Measurements from ENCODE around the gene SBF2. TPM values are rescaled to one million over a fixed set of nuclear protein-coding genes. Genes with fewer than 3 reads are reported as not detected.
A peak's percentile ranks its signal among the peaks of the same experiment; 100 is the strongest.
"Not testable (repeated sequence)": the region's sequence is repeated elsewhere in the genome, so short reads cannot be mapped to it uniquely, and the experiment has no call there.

The SBF2 gene
- total and polyA plus RNA-seq, 2 donors = 8.1 to 10.2 TPM

DNA sequence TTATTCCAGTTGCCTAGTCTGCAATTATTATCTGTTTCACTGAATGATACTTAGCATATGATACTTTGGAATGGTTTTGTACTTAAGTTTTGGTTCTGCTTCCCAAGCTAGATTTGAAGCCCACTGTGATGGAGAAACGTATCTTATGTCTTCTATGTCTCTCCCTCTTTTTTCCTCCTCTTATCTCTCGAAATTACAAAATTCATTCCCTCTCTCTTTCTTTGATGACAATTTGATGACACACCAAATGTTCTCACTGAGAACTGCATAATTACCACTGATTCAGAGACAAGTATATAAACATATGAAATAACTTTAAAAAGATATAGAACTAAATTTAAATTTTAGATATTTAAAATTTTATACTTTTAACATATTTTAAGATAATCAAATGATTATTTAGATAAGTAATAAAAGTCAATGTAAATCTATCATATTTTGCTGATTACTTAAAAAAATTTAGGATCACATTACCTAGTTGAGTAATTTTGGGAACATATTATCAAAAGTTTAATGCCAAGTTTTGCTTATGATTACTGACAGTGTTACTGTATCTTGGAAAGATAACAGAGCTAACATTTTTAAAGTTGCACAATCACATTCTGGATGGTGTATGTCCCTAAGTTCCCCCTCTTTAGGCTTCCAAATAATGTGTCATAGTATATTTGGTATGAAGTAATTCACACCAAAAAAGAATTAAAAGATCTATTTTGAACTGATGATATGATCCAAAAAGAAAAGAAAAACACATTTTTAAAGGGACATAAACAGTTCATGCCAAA lies 255.3 kb downstream of the SBF2 start:
- Histone ChIP-seq H3K9me3 (ENCODE audit: control insufficient read depth in 2 of 2, insufficient read depth in 1 of 2, low read length in 1 of 2) (peaks cover 0 to 3% of the 10 kb centered on the region in 2 donors), H3K36me3 (ENCODE audit: control insufficient read depth in 2 of 2, insufficient read depth in 2 of 2, low read length in 1 of 2) (no peaks in the 10 kb centered on the region), H3K27ac (ENCODE audit: low read depth in 1 of 2, low read length in 1 of 2) (no peak overlapping the region), H3K4me3 (ENCODE audit: low read length in 2 of 2) (no peak overlapping the region), H3K4me1 (ENCODE audit: control insufficient read depth in 2 of 2, insufficient read depth in 2 of 2, low read length in 2 of 2) (no peaks in the 10 kb centered on the region), H3K27me3 (ENCODE audit: control insufficient read depth in 2 of 2, insufficient read depth in 1 of 2, low read length in 1 of 2) (no peaks in the 10 kb centered on the region)
- 88% methylated on average over 2 of the region's 2 CpGs for WGBS
- DNase-seq (ENCODE audit: low read depth in 6 of 9, low spot score in 9 of 9) = no peak

DNA sequence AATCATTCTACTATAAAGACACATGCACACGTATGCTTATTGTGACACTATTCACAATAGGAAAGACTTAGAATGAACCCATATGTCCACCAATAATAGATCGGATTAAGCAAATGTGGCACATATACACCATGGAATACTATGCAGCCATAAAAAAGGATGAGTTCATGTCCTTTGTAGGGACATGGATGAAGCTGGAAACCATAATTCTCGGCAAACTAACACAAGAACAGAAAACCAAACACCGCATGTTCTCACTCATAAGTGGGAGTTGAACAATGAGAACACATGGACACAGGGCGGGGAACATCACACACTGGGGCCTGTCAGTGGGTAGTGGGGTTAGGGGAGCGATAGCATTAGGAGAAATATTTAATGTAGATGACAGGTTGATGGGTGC lies 258.1 kb downstream of the SBF2 start:
- not testable (repeated sequence) for H3K27ac ChIP-seq (ENCODE audit: low read depth in 1 of 2, low read length in 1 of 2); H3K4me1 ChIP-seq (ENCODE audit: control insufficient read depth in 2 of 2, insufficient read depth in 2 of 2, low read length in 2 of 2); H3K4me3 ChIP-seq (ENCODE audit: low read length in 2 of 2); H3K36me3 ChIP-seq (ENCODE audit: control insufficient read depth in 2 of 2, insufficient read depth in 2 of 2, low read length in 1 of 2); H3K9me3 ChIP-seq (ENCODE audit: control insufficient read depth in 2 of 2, insufficient read depth in 1 of 2, low read length in 1 of 2); H3K27me3 ChIP-seq (ENCODE audit: control insufficient read depth in 2 of 2, insufficient read depth in 1 of 2, low read length in 1 of 2); DNase-seq (ENCODE audit: low read depth in 6 of 9, low spot score in 9 of 9)
- WGBS = 96% methylated on average over 6 of the region's 6 CpGs

DNA sequence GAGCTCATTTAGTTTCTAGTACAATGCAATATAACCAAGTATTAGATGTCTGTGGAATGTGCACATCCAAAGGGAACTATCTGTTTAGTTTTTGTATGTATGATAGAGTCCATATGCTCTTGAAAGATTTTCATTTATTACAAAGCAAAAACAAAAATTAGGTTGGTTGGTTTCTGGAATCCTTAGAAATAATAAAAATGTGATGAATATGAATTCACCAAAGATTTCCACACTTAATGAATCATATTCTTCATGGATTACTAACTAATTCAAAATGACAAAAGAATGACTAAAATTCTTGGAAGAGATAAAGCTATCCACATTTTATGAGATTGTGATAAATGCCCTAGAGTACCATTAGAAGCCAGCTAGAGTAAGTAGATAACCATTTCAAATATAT lies 261.1 kb downstream of the SBF2 start:
- DNase-seq (ENCODE audit: low read depth in 6 of 9, low spot score in 9 of 9) = no peak
- H3K27ac ChIP-seq (ENCODE audit: low read depth in 1 of 2, low read length in 1 of 2) = no peak overlapping the region
- no peak overlapping the region for H3K4me3 ChIP-seq (ENCODE audit: low read length in 2 of 2)
- no peaks in the 10 kb centered on the region for H3K4me1 ChIP-seq (ENCODE audit: control insufficient read depth in 2 of 2, insufficient read depth in 2 of 2, low read length in 2 of 2)
- H3K36me3 ChIP-seq (ENCODE audit: control insufficient read depth in 2 of 2, insufficient read depth in 2 of 2, low read length in 1 of 2) = no peaks in the 10 kb centered on the region
- H3K9me3 ChIP-seq (ENCODE audit: control insufficient read depth in 2 of 2, insufficient read depth in 1 of 2, low read length in 1 of 2) = no peaks in the 10 kb centered on the region
- H3K27me3 ChIP-seq (ENCODE audit: control insufficient read depth in 2 of 2, insufficient read depth in 1 of 2, low read length in 1 of 2) = no peaks in the 10 kb centered on the region

DNA sequence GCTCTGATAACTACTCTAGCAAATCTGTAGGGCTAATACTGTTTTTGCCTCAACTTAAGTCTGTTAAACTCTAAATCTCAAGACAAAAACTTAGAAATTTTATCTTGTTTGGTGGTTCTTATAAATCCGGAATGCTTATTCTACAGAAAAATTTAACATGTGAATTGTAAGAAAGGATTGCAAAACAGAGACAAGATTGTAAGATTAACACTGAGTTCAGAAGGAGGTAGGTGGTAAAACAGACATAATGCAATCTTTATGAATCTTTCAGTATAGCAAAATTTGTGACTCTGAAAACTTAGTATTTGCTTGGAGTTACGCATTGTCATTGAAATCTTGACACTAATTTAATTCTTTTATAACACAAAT lies 263.9 kb downstream of the SBF2 start:
- Histone ChIP-seq H3K4me3 (ENCODE audit: low read length in 2 of 2) (no peak overlapping the region), H3K4me1 (ENCODE audit: control insufficient read depth in 2 of 2, insufficient read depth in 2 of 2, low read length in 2 of 2) (no peaks in the 10 kb centered on the region), H3K9me3 (ENCODE audit: control insufficient read depth in 2 of 2, insufficient read depth in 1 of 2, low read length in 1 of 2) (no peaks in the 10 kb centered on the region), H3K36me3 (ENCODE audit: control insufficient read depth in 2 of 2, insufficient read depth in 2 of 2, low read length in 1 of 2) (no peaks in the 10 kb centered on the region), H3K27ac (ENCODE audit: low read depth in 1 of 2, low read length in 1 of 2) (no peak overlapping the region), H3K27me3 (ENCODE audit: control insufficient read depth in 2 of 2, insufficient read depth in 1 of 2, low read length in 1 of 2) (no peaks in the 10 kb centered on the region)
- DNase-seq (ENCODE audit: low read depth in 6 of 9, low spot score in 9 of 9) = no peak
- 97% methylated on average over 2 of the region's 2 CpGs for WGBS

DNA sequence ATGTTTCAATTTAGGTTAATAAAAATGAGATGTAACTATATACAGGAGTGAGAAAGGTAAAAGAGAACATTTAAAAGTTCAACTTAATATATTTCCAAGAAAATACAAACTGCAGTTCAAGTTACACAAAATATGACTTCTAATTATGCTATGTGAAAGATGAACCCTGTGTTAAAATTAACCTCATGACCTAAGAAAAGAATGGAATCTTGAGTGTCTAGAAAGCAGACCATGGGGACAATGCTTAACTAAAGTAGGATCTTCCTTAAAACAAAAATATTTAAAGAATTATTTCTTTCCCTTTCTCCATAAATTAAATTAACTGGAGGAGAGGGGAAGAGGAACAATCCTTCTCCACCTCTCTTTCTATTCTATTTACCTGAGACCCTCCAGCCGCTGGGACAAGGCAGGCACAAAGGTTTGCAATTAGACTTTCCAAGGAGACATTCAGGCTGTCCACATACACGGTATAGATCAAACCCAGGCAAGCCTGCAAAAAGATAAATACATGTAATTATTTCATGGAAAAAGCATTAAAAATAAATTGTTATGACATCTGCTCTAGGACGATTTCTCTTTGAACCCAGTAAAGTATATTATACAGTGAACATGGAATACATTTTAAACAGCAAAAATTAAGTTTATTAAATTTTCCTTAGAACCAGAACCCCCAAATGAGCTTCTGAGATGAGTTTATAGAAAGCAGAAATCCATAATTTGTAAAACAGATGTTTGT lies 264.5 kb downstream of the SBF2 start:
- H3K36me3 ChIP-seq (ENCODE audit: control insufficient read depth in 2 of 2, insufficient read depth in 2 of 2, low read length in 1 of 2) = no peaks in the 10 kb centered on the region
- no peak overlapping the region for H3K27ac ChIP-seq (ENCODE audit: low read depth in 1 of 2, low read length in 1 of 2)
- DNase-seq (ENCODE audit: low read depth in 6 of 9, low spot score in 9 of 9) = no peak
- H3K9me3 ChIP-seq (ENCODE audit: control insufficient read depth in 2 of 2, insufficient read depth in 1 of 2, low read length in 1 of 2) = no peaks in the 10 kb centered on the region
- no peaks in the 10 kb centered on the region for H3K27me3 ChIP-seq (ENCODE audit: control insufficient read depth in 2 of 2, insufficient read depth in 1 of 2, low read length in 1 of 2)
- H3K4me1 ChIP-seq (ENCODE audit: control insufficient read depth in 2 of 2, insufficient read depth in 2 of 2, low read length in 2 of 2) = no peaks in the 10 kb centered on the region
- H3K4me3 ChIP-seq (ENCODE audit: low read length in 2 of 2) = no peak overlapping the region
- 97% methylated on average over 3 of the region's 3 CpGs for WGBS

DNA sequence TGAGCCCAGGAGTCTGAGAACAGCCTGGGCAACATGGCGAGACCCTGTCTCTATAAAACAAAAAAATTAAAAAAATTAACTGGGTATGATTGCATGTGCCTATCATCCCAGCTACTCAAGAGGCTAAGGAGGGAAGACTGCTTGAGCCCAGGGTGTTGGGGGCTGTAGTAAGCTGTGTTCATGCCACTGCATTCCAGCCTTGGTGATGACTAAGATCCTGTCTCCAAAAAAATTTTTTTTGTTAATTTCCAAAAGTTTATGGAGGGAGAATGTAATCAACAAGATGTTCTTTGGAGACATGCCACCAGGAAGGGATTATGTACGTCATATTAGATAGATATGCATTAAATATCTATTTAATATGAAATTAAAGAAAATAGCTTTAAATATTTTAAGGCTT lies 267.5 kb downstream of the SBF2 start:
- H3K4me3 ChIP-seq (ENCODE audit: low read length in 2 of 2) = no peak overlapping the region
- H3K36me3 ChIP-seq (ENCODE audit: control insufficient read depth in 2 of 2, insufficient read depth in 2 of 2, low read length in 1 of 2) = no peaks in the 10 kb centered on the region
- H3K4me1 ChIP-seq (ENCODE audit: control insufficient read depth in 2 of 2, insufficient read depth in 2 of 2, low read length in 2 of 2) = no peaks in the 10 kb centered on the region
- H3K9me3 ChIP-seq (ENCODE audit: control insufficient read depth in 2 of 2, insufficient read depth in 1 of 2, low read length in 1 of 2) = no peaks in the 10 kb centered on the region
- no peak for DNase-seq (ENCODE audit: low read depth in 6 of 9, low spot score in 9 of 9)
- H3K27ac ChIP-seq (ENCODE audit: low read depth in 1 of 2, low read length in 1 of 2) = no peak overlapping the region
- WGBS = 98% methylated on average over 2 of the region's 2 CpGs
- H3K27me3 ChIP-seq (ENCODE audit: control insufficient read depth in 2 of 2, insufficient read depth in 1 of 2, low read length in 1 of 2) = no peaks in the 10 kb centered on the region

DNA sequence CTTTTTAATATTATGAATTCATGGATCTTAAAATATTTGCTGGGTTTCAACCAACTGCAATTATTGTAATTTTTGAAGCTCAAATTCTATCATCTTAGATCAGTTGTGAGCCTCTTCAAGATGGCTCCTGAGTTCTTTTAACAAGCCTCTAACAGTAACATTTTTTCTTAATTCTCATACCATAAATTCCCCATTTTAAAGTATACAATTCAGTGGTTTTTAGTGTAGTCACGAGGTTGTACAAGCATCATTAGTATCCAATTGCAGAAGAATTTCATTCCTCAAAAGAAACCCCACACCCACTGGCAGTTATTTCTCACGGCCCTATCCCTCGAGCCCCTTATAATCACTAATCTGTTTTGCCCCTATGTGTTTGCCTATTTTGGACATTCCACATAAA lies 270.8 kb downstream of the SBF2 start:
- no peaks in the 10 kb centered on the region for H3K36me3 ChIP-seq (ENCODE audit: control insufficient read depth in 2 of 2, insufficient read depth in 2 of 2, low read length in 1 of 2)
- no peaks in the 10 kb centered on the region for H3K27me3 ChIP-seq (ENCODE audit: control insufficient read depth in 2 of 2, insufficient read depth in 1 of 2, low read length in 1 of 2)
- no peak overlapping the region for H3K27ac ChIP-seq (ENCODE audit: low read depth in 1 of 2, low read length in 1 of 2)
- H3K4me3 ChIP-seq (ENCODE audit: low read length in 2 of 2) = no peak overlapping the region
- DNase-seq (ENCODE audit: low read depth in 6 of 9, low spot score in 9 of 9) = no peak
- no peaks in the 10 kb centered on the region for H3K9me3 ChIP-seq (ENCODE audit: control insufficient read depth in 2 of 2, insufficient read depth in 1 of 2, low read length in 1 of 2)
- WGBS = 98% methylated on average over 3 of the region's 3 CpGs
- H3K4me1 ChIP-seq (ENCODE audit: control insufficient read depth in 2 of 2, insufficient read depth in 2 of 2, low read length in 2 of 2) = peaks cover 0 to 5% of the 10 kb centered on the region in 2 donors

DNA sequence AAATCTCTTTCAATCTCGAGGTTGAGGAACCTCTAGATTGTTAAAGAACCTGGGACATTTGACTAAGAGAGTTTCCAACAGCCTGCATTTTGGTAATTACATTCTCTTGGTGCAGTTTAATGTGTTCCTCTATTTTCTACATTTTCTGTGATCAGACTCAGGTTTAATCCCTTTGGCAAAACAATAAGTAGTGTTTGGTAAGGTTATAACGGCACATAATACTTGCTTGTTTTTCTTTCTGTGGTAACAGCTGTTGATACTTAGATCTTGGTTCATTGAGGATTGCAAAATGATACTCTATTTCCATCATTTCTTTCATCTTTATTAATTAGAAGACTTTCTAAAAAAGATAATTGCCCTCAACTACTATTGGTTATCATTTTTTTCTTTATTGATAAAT lies 271.3 kb downstream of the SBF2 start:
- Histone ChIP-seq H3K36me3 (ENCODE audit: control insufficient read depth in 2 of 2, insufficient read depth in 2 of 2, low read length in 1 of 2) (no peaks in the 10 kb centered on the region), H3K4me1 (ENCODE audit: control insufficient read depth in 2 of 2, insufficient read depth in 2 of 2, low read length in 2 of 2) (peaks cover 0 to 5% of the 10 kb centered on the region in 2 donors), H3K4me3 (ENCODE audit: low read length in 2 of 2) (no peak overlapping the region), H3K27ac (ENCODE audit: low read depth in 1 of 2, low read length in 1 of 2) (no peak overlapping the region), H3K9me3 (ENCODE audit: control insufficient read depth in 2 of 2, insufficient read depth in 1 of 2, low read length in 1 of 2) (no peaks in the 10 kb centered on the region), H3K27me3 (ENCODE audit: control insufficient read depth in 2 of 2, insufficient read depth in 1 of 2, low read length in 1 of 2) (no peaks in the 10 kb centered on the region)
- WGBS = 91% methylated on average over 2 of the region's 2 CpGs
- DNase-seq (ENCODE audit: low read depth in 6 of 9, low spot score in 9 of 9) = no peak

DNA sequence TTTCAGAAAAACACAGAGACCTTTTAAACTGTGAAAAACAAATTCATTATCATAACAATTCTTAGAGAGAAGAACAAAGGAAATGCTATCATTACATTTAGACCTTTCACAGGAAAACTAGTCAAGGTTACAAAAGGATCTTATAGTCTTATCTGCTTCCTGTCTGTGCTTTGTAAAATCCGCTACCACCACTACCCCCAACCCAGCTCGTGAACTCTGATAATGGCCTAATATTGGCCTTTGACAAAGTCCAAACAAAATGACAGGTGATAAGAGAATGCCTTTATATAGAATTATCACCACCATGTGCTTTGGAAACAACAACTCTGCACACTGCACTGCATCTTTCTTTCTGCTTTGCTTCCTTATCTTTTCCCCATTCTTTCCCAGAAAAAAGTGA lies 272.5 kb downstream of the SBF2 start:
- Histone ChIP-seq H3K27me3 (ENCODE audit: control insufficient read depth in 2 of 2, insufficient read depth in 1 of 2, low read length in 1 of 2) (no peaks in the 10 kb centered on the region), H3K36me3 (ENCODE audit: control insufficient read depth in 2 of 2, insufficient read depth in 2 of 2, low read length in 1 of 2) (no peaks in the 10 kb centered on the region), H3K4me3 (ENCODE audit: low read length in 2 of 2) (no peak overlapping the region), H3K4me1 (ENCODE audit: control insufficient read depth in 2 of 2, insufficient read depth in 2 of 2, low read length in 2 of 2) (peaks cover 0 to 5% of the 10 kb centered on the region in 2 donors), H3K27ac (ENCODE audit: low read depth in 1 of 2, low read length in 1 of 2) (no peak overlapping the region), H3K9me3 (ENCODE audit: control insufficient read depth in 2 of 2, insufficient read depth in 1 of 2, low read length in 1 of 2) (no peaks in the 10 kb centered on the region)
- peak in 1 of 9 donors; percentile 7 for DNase-seq (ENCODE audit: low read depth in 6 of 9, low spot score in 9 of 9)
- WGBS = 13% methylated on average over 2 of the region's 2 CpGs

Data from thymus (tissue), 11 donors.